Type B pancreatic cell (in vitro differentiated cells): ENCODE data around the gene SKAP1. TPM values are rescaled to one million over a fixed set of nuclear protein-coding genes. Genes with fewer than 3 reads are reported as not detected.
"Not testable (repeated sequence)": the region's sequence is repeated elsewhere in the genome, so short reads cannot be mapped to it uniquely, and the experiment has no call there.

Source experiments
- DNase-seq: peaks from one replicate; pipeline ENCODE4 v3.0.0; 2021; ENCODE audit warnings: mixed read lengths; ENCODE audit not compliant: unreplicated experiment; ENCODE audit errors: extremely low spot score
- H3K27ac Mint-ChIP-seq: 2 replicates; pipeline ENCODE4 v1.8.0; 2021; ENCODE audit warnings: mild to moderate bottlenecking, mixed read lengths
- H3K27me3 Mint-ChIP-seq: 2 replicates; pipeline ENCODE4 v1.8.0; 2021; ENCODE audit warnings: mixed read lengths
- H3K36me3 Mint-ChIP-seq: 2 replicates; pipeline ENCODE4 v1.8.0; 2021; ENCODE audit warnings: mixed read lengths
- H3K4me1 Mint-ChIP-seq: one replicate; pipeline ENCODE4 v1.8.0; 2021; ENCODE audit warnings: mixed read lengths; ENCODE audit not compliant: unreplicated experiment
- H3K4me3 Mint-ChIP-seq: 2 replicates; pipeline ENCODE4 v1.8.0; 2021; ENCODE audit warnings: mild to moderate bottlenecking, mixed read lengths
- H3K9me3 Mint-ChIP-seq: 2 replicates; pipeline ENCODE4 v1.8.0; 2021; ENCODE audit warnings: mixed read lengths
- CTCF ChIP-seq: fragments of 200-600 bp; sonication (generic); conservative IDR thresholded peaks from 2 replicates; pipeline ENCODE4 v1.5.0; 2021; ENCODE audit warnings: antibody characterized with exemption, mild to moderate bottlenecking
- total RNA-seq: library from RNA; stranded (reverse); gene quantifications from 2 replicates; pipeline ENCODE4 v1.2.1, GENCODE V29; 2021; ENCODE audit warnings: low replicate concordance

SKAP1 gene
- total RNA-seq, 1 donor from 2014 or later, result 0.43 TPM

DNA sequence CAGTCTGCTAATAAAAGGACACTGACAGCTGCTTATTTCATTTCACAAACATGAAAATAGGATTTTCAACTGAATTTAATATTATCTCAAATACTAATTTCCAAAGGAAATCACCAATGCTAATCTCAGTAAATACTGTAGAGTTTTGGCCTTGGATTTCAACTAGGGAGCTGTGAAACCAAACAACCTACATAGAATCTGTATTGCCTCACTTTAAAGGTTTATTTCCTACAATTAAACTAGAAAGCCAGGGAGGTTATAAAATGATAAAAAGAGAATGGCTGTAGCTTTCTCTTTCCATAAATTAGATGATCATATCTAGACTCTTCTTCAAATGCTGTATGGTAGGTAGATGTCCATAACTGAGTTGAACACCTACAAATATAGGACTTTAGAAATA lies 82.8 kb downstream of the SKAP1 start:
- Mint-ChIP-seq H3K4me3 (no peak overlapping the region), H3K9me3 (no peaks in the 10 kb centered on the region), H3K4me1 (peaks cover 9% of the 10 kb centered on the region), H3K27me3 (peaks cover 30% of the 10 kb centered on the region), H3K36me3 (no peaks in the 10 kb centered on the region), H3K27ac (no peak overlapping the region)
- no peak for TF ChIP-seq CTCF
- no peak for DNase-seq

GRCh38 chr17:48344251-48344650 lies 85.8 kb downstream of the SKAP1 start:
- Mint-ChIP-seq H3K27ac (no peak overlapping the region), H3K36me3 (no peaks in the 10 kb centered on the region), H3K27me3 (peaks cover 35% of the 10 kb centered on the region), H3K4me3 (no peak overlapping the region), H3K9me3 (no peaks in the 10 kb centered on the region), H3K4me1 (no peaks in the 10 kb centered on the region)
- DNase-seq, result no peak
- no peak for TF ChIP-seq CTCF

DNA sequence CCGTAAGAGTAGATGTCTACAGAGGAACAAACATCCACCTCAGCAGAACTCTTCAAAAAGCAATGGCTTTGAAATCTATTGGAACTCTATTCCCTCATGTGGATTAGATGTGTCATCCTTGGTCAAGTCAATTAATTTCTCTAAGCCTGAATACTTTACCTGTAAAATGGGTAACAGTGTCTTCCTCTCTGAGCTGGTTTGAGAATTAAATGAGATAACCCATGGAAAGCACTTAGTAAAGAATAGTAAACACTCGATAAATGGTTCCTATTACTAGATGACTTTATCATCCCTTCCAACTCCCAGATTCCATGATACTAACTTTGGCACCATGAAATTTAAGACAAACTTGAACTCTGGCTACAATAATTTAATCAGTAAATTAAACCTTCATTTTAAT lies 89.1 kb downstream of the SKAP1 start:
- no peak overlapping the region for H3K4me3 Mint-ChIP-seq
- no peak for DNase-seq
- H3K4me1 Mint-ChIP-seq, result peaks cover 4% of the 10 kb centered on the region
- H3K36me3 Mint-ChIP-seq, result no peaks in the 10 kb centered on the region
- TF ChIP-seq CTCF, result no peak
- no peaks in the 10 kb centered on the region for H3K9me3 Mint-ChIP-seq
- peaks cover 44% of the 10 kb centered on the region for H3K27me3 Mint-ChIP-seq
- H3K27ac Mint-ChIP-seq, result no peak overlapping the region

DNA sequence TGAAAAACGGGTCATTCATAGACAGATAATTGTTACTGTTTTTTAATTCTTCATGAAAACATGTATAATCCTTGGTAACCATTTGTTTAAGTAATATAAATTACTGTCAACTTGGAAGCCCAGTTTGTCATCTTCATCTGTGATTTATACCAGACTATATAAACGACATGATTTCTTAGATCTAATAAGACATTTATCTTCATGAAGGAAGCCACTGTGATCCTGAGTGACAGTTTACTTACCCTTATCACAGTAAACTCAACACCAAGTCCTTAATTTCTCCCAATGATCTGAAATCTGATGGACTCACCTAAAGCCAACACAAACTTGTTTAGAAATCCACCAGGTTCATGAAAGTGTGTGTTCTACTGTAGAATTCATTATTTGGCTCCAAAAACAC lies 91.3 kb downstream of the SKAP1 start:
- no peak for DNase-seq
- H3K4me3 Mint-ChIP-seq, result no peak overlapping the region
- H3K4me1 Mint-ChIP-seq, result peaks cover 4% of the 10 kb centered on the region
- no peaks in the 10 kb centered on the region for H3K9me3 Mint-ChIP-seq
- TF ChIP-seq CTCF, result no peak
- peaks cover 37% of the 10 kb centered on the region for H3K27me3 Mint-ChIP-seq
- H3K27ac Mint-ChIP-seq, result peak overlapping the region; percentile 15
- H3K36me3 Mint-ChIP-seq, result no peaks in the 10 kb centered on the region

DNA sequence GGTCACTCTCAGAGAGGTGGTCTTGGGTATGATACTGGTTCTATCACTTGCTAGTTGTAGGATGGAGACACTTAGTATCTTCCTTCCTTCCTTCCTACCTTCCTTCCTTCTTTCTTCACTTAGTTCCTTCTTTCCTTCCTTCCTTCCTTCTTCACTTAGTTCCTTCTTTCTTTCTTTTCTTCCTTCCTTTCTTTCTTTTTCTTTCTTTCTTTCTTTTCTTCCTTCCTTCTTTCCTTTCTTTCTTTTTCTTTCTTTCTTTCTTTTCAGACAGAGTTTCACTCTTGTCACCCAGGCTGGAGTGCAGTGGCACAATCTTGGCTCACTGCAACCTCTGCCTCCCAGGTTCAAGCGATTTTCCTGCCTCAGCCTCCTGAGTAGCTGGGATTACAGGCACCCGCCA lies 92.1 kb downstream of the SKAP1 start:
- peaks cover 42% of the 10 kb centered on the region for H3K27me3 Mint-ChIP-seq
- not testable (repeated sequence) for H3K4me3 Mint-ChIP-seq, H3K36me3 Mint-ChIP-seq, H3K4me1 Mint-ChIP-seq, DNase-seq, H3K27ac Mint-ChIP-seq, H3K9me3 Mint-ChIP-seq

DNA sequence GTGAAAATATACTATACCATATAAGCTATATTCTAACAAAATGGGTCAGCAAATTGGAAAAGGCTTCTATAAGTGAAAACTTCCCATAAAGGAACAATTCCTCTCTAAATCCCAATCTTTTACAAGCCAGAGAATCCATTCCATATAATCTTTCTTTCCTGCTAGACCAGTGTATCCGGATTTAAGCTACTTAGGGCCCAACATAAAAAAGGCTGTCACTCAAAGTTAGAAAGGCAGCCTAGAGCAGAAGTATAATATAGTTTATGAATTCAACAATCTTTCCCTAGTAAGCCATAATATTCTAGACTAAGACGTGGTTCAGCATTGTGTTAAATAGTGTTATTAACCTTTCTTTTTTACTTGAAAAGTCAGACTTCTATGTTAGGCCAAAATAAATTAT lies 93.0 kb downstream of the SKAP1 start:
- peaks cover 36% of the 10 kb centered on the region for H3K27me3 Mint-ChIP-seq
- no peak for TF ChIP-seq CTCF
- DNase-seq, result no peak
- no peak overlapping the region for H3K27ac Mint-ChIP-seq
- H3K36me3 Mint-ChIP-seq, result no peaks in the 10 kb centered on the region
- H3K9me3 Mint-ChIP-seq, result no peaks in the 10 kb centered on the region
- no peak overlapping the region for H3K4me3 Mint-ChIP-seq
- peaks cover 4% of the 10 kb centered on the region for H3K4me1 Mint-ChIP-seq
